Thoracic aorta (tissue), 2 donors: ENCODE results near the gene GAGE12C. TPM values are rescaled to one million over a fixed set of nuclear protein-coding genes. Genes with fewer than 3 reads are reported as not detected.
"Not testable (repeated sequence)": the region's sequence is repeated elsewhere in the genome, so short reads cannot be mapped to it uniquely, and the experiment has no call there.

ENCODE experiments used
- ATAC-seq: fragments of 150-250 bp; one replicate; pipeline ENCODE4 v1.8.0; 2017; ENCODE audit warnings: low read depth; ENCODE audit not compliant: insufficient number of reproducible peaks, low FRiP score
- DNase-seq: peaks from one replicate; pipeline ENCODE4 v3.0.0-alpha.2; 2020; ENCODE audit warnings: low spot score
- H3K27ac ChIP-seq, 2 donors: fragments of 200-600 bp; sonication (generic); 1 replicate in 1 of 2; 2 replicates in 1 of 2; pipeline ENCODE4 v1.5.1; 2016; ENCODE audit warnings: mild to moderate bottlenecking in 2 of 2, moderate library complexity in 2 of 2
- H3K27me3 ChIP-seq: fragments of 200-600 bp; sonication (generic); replicated peaks from 2 replicates; pipeline ENCODE4 v1.6.0; 2016; ENCODE audit warnings: mild to moderate bottlenecking; ENCODE audit not compliant: insufficient read depth
- H3K36me3 ChIP-seq: fragments of 200-600 bp; sonication (generic); one replicate; pipeline ENCODE4 v1.5.1; 2016
- H3K4me1 ChIP-seq, 2 donors: fragments of 200-600 bp; sonication (generic); 1 replicate in 1 of 2; 2 replicates in 1 of 2; pipeline versions ENCODE4 v1.5.1 to v1.6.0; 2016; ENCODE audit warnings: low read depth in 2 of 2, mild to moderate bottlenecking in 1 of 2; ENCODE audit not compliant: control insufficient read depth in 1 of 2
- H3K4me3 ChIP-seq: fragments of 200-600 bp; sonication (generic); 2 replicates; pipeline ENCODE4 v1.5.1; 2016; ENCODE audit warnings: mild to moderate bottlenecking
- H3K9me3 ChIP-seq: fragments of 200-600 bp; sonication (generic); 2 replicates; pipeline ENCODE4 v1.5.1; 2016
- total RNA-seq, 2 donors: library from RNA; depleted of rRNA; stranded (reverse); fragments of >200 nt; gene quantifications; one replicate each; pipeline versions ENCODE4 v1.1.0 to v1.2.3, GENCODE V29; 2016

Gene GAGE12C, protein sequence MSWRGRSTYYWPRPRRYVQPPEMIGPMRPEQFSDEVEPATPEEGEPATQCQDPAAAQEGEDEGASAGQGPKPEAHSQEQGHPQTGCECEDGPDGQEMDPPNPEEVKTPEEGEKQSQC
- total RNA-seq: not detected

DNA sequence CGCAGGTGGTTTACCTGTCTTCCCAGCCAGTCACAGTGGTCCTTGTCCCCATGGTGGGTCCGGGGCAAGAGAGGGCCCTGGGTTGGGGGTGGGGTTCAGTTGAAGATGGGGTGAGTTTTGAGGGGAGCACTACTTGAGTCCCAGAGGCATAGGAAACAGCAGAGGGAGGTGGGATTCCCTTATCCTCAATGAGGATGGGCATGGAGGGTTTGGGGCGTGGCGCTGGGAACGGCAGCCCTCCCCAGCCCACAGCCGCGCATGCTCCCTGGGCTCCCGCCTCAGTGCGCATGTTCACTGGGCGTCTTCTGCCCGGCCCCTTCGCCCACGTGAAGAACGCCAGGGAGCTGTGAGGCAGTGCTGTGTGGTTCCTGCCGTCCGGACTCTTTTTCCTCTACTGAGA is at the start of gene GAGE12C:
Gene GAGE12C, plus strand, starts transcription at position 301 of the 400 bp plus-strand sequence. CDS start 1,155 bp downstream, outside the sequence.
- H3K27me3 ChIP-seq, H3K36me3 ChIP-seq, DNase-seq, H3K4me3 ChIP-seq, H3K9me3 ChIP-seq, ATAC-seq, H3K4me1 ChIP-seq, H3K27ac ChIP-seq: not testable (repeated sequence)

GRCh38 chrX:49541433-49541832 is 9.5 kb downstream of the GAGE12C start, which contains the start of gene GAGE12D:
GAGE12D (plus strand) TSS chrX:49541733; CDS start chrX:49542888, 1,155 bp downstream.
- H3K27me3 ChIP-seq, H3K9me3 ChIP-seq, DNase-seq, H3K4me3 ChIP-seq, ATAC-seq, H3K27ac ChIP-seq, H3K4me1 ChIP-seq, H3K36me3 ChIP-seq: not testable (repeated sequence)

DNA sequence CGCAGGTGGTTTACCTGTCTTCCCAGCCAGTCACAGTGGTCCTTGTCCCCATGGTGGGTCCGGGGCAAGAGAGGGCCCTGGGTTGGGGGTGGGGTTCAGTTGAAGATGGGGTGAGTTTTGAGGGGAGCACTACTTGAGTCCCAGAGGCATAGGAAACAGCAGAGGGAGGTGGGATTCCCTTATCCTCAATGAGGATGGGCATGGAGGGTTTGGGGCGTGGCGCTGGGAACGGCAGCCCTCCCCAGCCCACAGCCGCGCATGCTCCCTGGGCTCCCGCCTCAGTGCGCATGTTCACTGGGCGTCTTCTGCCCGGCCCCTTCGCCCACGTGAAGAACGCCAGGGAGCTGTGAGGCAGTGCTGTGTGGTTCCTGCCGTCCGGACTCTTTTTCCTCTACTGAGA is 19.0 kb downstream of the GAGE12C start, which contains the start of gene GAGE12E:
Gene GAGE12E, plus strand, starts transcription at position 301 of the 400 bp plus-strand sequence. CDS start 1,155 bp downstream, outside the sequence.
- DNase-seq, ATAC-seq, H3K9me3 ChIP-seq, H3K36me3 ChIP-seq, H3K27ac ChIP-seq, H3K27me3 ChIP-seq, H3K4me1 ChIP-seq, H3K4me3 ChIP-seq: not testable (repeated sequence)

DNA sequence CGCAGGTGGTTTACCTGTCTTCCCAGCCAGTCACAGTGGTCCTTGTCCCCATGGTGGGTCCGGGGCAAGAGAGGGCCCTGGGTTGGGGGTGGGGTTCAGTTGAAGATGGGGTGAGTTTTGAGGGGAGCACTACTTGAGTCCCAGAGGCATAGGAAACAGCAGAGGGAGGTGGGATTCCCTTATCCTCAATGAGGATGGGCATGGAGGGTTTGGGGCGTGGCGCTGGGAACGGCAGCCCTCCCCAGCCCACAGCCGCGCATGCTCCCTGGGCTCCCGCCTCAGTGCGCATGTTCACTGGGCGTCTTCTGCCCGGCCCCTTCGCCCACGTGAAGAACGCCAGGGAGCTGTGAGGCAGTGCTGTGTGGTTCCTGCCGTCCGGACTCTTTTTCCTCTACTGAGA is 28.6 kb downstream of the GAGE12C start, which contains the start of gene GAGE12F:
Gene GAGE12F, plus strand, starts transcription at position 301 of the 400 bp plus-strand sequence. CDS start 1,155 bp downstream, outside the sequence.
- not testable (repeated sequence) for ATAC-seq, H3K4me3 ChIP-seq, DNase-seq

GRCh38 chrX:49568728-49569127 is 36.8 kb downstream of the GAGE12C start:
- H3K4me1 ChIP-seq, DNase-seq, ATAC-seq, H3K27me3 ChIP-seq, H3K27ac ChIP-seq, H3K4me3 ChIP-seq, H3K36me3 ChIP-seq, H3K9me3 ChIP-seq: not testable (repeated sequence)

More for the DNA sequence above, 28.6 kb downstream of the GAGE12C start, which contains the start of gene GAGE12F:
- not testable (repeated sequence) for H3K27me3 ChIP-seq, H3K9me3 ChIP-seq, H3K27ac ChIP-seq, H3K4me1 ChIP-seq, H3K36me3 ChIP-seq

GRCh38 chrX:49569152-49569551 is 37.2 kb downstream of the GAGE12C start:
- H3K4me3 ChIP-seq, H3K27ac ChIP-seq, H3K27me3 ChIP-seq, ATAC-seq, H3K36me3 ChIP-seq, H3K4me1 ChIP-seq, H3K9me3 ChIP-seq, DNase-seq: not testable (repeated sequence)

DNA sequence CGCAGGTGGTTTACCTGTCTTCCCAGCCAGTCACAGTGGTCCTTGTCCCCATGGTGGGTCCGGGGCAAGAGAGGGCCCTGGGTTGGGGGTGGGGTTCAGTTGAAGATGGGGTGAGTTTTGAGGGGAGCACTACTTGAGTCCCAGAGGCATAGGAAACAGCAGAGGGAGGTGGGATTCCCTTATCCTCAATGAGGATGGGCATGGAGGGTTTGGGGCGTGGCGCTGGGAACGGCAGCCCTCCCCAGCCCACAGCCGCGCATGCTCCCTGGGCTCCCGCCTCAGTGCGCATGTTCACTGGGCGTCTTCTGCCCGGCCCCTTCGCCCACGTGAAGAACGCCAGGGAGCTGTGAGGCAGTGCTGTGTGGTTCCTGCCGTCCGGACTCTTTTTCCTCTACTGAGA is 38.1 kb downstream of the GAGE12C start, which contains the start of gene GAGE12G:
Gene GAGE12G, plus strand, starts transcription at position 301 of the 400 bp plus-strand sequence. CDS start 1,155 bp downstream, outside the sequence.
- H3K4me1 ChIP-seq, H3K9me3 ChIP-seq, ATAC-seq, H3K4me3 ChIP-seq, H3K36me3 ChIP-seq, H3K27ac ChIP-seq, H3K27me3 ChIP-seq, DNase-seq: not testable (repeated sequence)

- not testable (repeated sequence) for DNase-seq, H3K4me3 ChIP-seq, H3K9me3 ChIP-seq, H3K36me3 ChIP-seq, ATAC-seq, H3K4me1 ChIP-seq, H3K27ac ChIP-seq, H3K27me3 ChIP-seq
Measured at GRCh38 chrX:49579649-49580048, 47.7 kb downstream of the GAGE12C start, which contains the start of gene GAGE12H. GAGE12H (plus strand) TSS chrX:49579949; CDS start chrX:49581104, 1,155 bp downstream.

Other genes with a start within 250 kb of the GAGE12C start
- not detected for gene GAGE10, start 228.5 kb upstream of the GAGE12C start, total RNA-seq
- not detected for gene GAGE12J, start 210.1 kb upstream of the GAGE12C start, total RNA-seq
- gene GAGE13, start 200.6 kb upstream of the GAGE12C start, total RNA-seq: not detected
- not detected for gene GAGE12D, start 9.6 kb downstream of the GAGE12C start, total RNA-seq
- gene GAGE12E, start 19.1 kb downstream of the GAGE12C start, total RNA-seq: not detected
- gene GAGE12F, start 28.7 kb downstream of the GAGE12C start, total RNA-seq: not detected
- not detected for gene GAGE12G, start 38.2 kb downstream of the GAGE12C start, total RNA-seq
- not detected for gene GAGE12H, start 47.8 kb downstream of the GAGE12C start, total RNA-seq
- gene GAGE2A, start 57.3 kb downstream of the GAGE12C start, total RNA-seq: not detected
- not detected for gene GAGE1, start 66.8 kb downstream of the GAGE12C start, total RNA-seq
- not detected for gene PAGE1, start 163.8 kb downstream of the GAGE12C start, total RNA-seq